Peyer's patch (tissue), 4 donors: ENCODE results near the gene STXBP3.

Experiments used
- POLR2A ChIP-seq, 2 donors: fragments of 450-650 bp; IDR thresholded peaks; one replicate each; pipeline ENCODE4 v1.5.1; 2017; ENCODE audit warnings: antibody characterized with exemption in 2 of 2, mild to moderate bottlenecking in 2 of 2, moderate library complexity in 2 of 2
- TF ChIP-seq, protein P1 (sequence below), 6 experiments: fragments of 450-650 bp in 4 of 6; fragments of 200-600 bp in 2 of 6; sonication (generic) in 1 of 6; IDR thresholded peaks; one replicate each; pipeline ENCODE4 v1.5.1; 2017 to 2019; ENCODE audit warnings: antibody characterized with exemption in 6 of 6, mild to moderate bottlenecking in 3 of 6, moderate library complexity in 1 of 6

- TF ChIP-seq, protein P1, sequence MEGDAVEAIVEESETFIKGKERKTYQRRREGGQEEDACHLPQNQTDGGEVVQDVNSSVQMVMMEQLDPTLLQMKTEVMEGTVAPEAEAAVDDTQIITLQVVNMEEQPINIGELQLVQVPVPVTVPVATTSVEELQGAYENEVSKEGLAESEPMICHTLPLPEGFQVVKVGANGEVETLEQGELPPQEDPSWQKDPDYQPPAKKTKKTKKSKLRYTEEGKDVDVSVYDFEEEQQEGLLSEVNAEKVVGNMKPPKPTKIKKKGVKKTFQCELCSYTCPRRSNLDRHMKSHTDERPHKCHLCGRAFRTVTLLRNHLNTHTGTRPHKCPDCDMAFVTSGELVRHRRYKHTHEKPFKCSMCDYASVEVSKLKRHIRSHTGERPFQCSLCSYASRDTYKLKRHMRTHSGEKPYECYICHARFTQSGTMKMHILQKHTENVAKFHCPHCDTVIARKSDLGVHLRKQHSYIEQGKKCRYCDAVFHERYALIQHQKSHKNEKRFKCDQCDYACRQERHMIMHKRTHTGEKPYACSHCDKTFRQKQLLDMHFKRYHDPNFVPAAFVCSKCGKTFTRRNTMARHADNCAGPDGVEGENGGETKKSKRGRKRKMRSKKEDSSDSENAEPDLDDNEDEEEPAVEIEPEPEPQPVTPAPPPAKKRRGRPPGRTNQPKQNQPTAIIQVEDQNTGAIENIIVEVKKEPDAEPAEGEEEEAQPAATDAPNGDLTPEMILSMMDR (IDR thresholded peaks at IDR 0.05): no peak
- no peak for TF ChIP-seq POLR2A (IDR thresholded peaks at IDR 0.05)
These were observed 26.6 kb upstream of the STXBP3 start for GRCh38 chr1:108719656-108720435.
